Suprapubic skin (tissue), 4 donors: ENCODE data around the gene ZC3H4. TPM values are rescaled to one million over a fixed set of nuclear protein-coding genes. Genes with fewer than 3 reads are reported as not detected.

Experiments
- DNase-seq, 2 donors: peaks; one replicate each; pipeline ENCODE4 v3.0.0-alpha.2; 2019; ENCODE audit warnings: low spot score in 2 of 2
- H3K27ac ChIP-seq: fragments of 200-600 bp; sonication (generic); one replicate; pipeline ENCODE4 v1.5.1; 2019
- H3K27me3 ChIP-seq: fragments of 200-600 bp; sonication (generic); one replicate; pipeline ENCODE4 v1.5.1; 2019
- H3K36me3 ChIP-seq: fragments of 200-600 bp; sonication (generic); one replicate; pipeline ENCODE4 v1.5.1; 2019
- H3K4me1 ChIP-seq: fragments of 200-600 bp; sonication (generic); one replicate; pipeline ENCODE4 v1.5.1; 2019
- H3K4me3 ChIP-seq: fragments of 200-600 bp; sonication (generic); one replicate; pipeline ENCODE4 v1.5.1; 2019; ENCODE audit warnings: mild to moderate bottlenecking
- H3K9me3 ChIP-seq: fragments of 200-600 bp; sonication (generic); one replicate; pipeline ENCODE4 v1.5.1; 2019
- EP300 ChIP-seq: sonication (generic); formaldehyde crosslinking; IDR thresholded peaks from one replicate; pipeline ENCODE4 v1.6.1; 2017; ENCODE audit warnings: antibody characterized with exemption
- POLR2A ChIP-seq, 2 donors: fragments of 450-650 bp; IDR thresholded peaks; one replicate each; pipeline ENCODE4 v1.6.1; 2017; ENCODE audit warnings: antibody characterized with exemption in 2 of 2, mild to moderate bottlenecking in 2 of 2, moderate library complexity in 2 of 2
- POLR2AphosphoS5 ChIP-seq, 3 donors: sonication (generic); formaldehyde crosslinking; IDR thresholded peaks; one replicate each; pipeline ENCODE4 v1.6.1; 2017; ENCODE audit warnings: antibody characterized with exemption in 3 of 3
- WGBS: methylation state at CpG from one replicate; pipeline ENCODE4 v1.1.5; 2018; 5-methylcytosine and 5-hydroxymethylcytosine counted together
- total RNA-seq, 4 donors: library from RNA; depleted of rRNA; stranded (reverse); fragments of >200 nt; gene quantifications; one replicate each; pipeline ENCODE4 v1.1.0, GENCODE V29; 2016
- TF ChIP-seq, protein P1 (sequence below), 2 donors: fragments of 200-600 bp in 1 of 2; fragments of 450-650 bp in 1 of 2; sonication (generic) in 1 of 2; IDR thresholded peaks; one replicate each; pipeline ENCODE4 v1.5.1; 2016 to 2019; ENCODE audit warnings: antibody characterized with exemption in 2 of 2, mild to moderate bottlenecking in 1 of 2, moderate library complexity in 1 of 2

Gene ZC3H4
- total RNA-seq, 4 donors from 2014 or later: 24.2 to 42.8 (median 31.7) TPM

DNA sequence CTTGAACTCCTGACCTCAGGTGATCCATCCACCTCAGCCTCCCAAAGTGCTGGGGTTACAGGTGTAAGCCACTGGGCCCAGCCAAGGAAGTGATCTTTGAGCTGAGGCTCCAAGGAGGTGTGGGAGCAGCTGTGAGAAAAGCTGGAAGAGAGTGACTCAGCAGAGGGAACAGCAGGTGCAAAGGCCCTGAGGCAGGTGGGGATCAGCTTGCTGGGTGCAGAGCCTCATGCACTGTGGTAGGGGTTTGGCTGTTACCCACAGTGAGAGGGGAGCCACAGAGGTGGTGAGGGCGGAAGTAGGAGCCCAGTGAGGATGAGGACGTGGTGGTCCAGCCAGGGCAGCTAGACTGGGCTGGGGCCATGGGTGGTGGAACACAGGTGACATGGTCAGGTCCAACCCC, 87.4 kb downstream of the ZC3H4 start:
- Histone ChIP-seq H3K9me3 (no peaks in the 10 kb centered on the region), H3K27me3 (peaks cover 86% of the 10 kb centered on the region), H3K27ac (no peak overlapping the region), H3K4me3 (no peak overlapping the region), H3K36me3 (no peaks in the 10 kb centered on the region), H3K4me1 (peaks cover 14% of the 10 kb centered on the region)
- TF ChIP-seq POLR2AphosphoS5 (IDR thresholded peaks at IDR 0.05) (no peak), POLR2A (IDR thresholded peaks at IDR 0.05) (no peak), EP300 (no peak)
- TF ChIP-seq, protein P1, sequence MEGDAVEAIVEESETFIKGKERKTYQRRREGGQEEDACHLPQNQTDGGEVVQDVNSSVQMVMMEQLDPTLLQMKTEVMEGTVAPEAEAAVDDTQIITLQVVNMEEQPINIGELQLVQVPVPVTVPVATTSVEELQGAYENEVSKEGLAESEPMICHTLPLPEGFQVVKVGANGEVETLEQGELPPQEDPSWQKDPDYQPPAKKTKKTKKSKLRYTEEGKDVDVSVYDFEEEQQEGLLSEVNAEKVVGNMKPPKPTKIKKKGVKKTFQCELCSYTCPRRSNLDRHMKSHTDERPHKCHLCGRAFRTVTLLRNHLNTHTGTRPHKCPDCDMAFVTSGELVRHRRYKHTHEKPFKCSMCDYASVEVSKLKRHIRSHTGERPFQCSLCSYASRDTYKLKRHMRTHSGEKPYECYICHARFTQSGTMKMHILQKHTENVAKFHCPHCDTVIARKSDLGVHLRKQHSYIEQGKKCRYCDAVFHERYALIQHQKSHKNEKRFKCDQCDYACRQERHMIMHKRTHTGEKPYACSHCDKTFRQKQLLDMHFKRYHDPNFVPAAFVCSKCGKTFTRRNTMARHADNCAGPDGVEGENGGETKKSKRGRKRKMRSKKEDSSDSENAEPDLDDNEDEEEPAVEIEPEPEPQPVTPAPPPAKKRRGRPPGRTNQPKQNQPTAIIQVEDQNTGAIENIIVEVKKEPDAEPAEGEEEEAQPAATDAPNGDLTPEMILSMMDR (IDR thresholded peaks at IDR 0.05): no peak
- 91% methylated on average over 2 of the region's 2 CpGs for WGBS
- DNase-seq: no peak

DNA sequence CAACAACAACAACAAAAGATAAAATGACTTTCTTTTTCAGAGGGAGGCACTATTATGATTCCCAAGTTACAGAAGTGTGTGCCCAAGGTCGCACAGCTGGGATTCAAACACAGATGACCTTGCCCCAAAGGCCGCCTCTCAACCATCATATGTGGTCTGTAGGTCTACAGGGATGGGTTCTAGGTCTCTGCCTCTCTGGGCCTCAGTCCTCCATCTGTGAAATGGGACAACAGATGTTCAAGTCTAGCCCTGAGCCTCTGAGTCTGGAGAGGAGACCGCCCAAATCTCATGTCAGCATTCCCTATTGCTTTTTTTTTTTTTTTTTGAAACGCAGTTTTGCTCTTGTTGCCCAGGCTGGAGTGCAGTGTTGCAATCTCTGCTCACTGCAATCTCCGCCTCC, 89.1 kb downstream of the ZC3H4 start:
- no peak overlapping the region for H3K27ac ChIP-seq
- no peaks in the 10 kb centered on the region for H3K36me3 ChIP-seq
- no peak overlapping the region for H3K4me3 ChIP-seq
- 74% methylated on average over 5 of the region's 5 CpGs for WGBS
- peaks cover 96% of the 10 kb centered on the region for H3K27me3 ChIP-seq
- no peaks in the 10 kb centered on the region for H3K9me3 ChIP-seq
- H3K4me1 ChIP-seq: peaks cover 30% of the 10 kb centered on the region
- DNase-seq: no peak
- TF ChIP-seq, protein P1 (IDR thresholded peaks at IDR 0.05): no peak
- TF ChIP-seq POLR2AphosphoS5 (IDR thresholded peaks at IDR 0.05) (no peak), EP300 (no peak), POLR2A (IDR thresholded peaks at IDR 0.05) (no peak)

- Histone ChIP-seq H3K27ac (no peak overlapping the region), H3K36me3 (no peaks in the 10 kb centered on the region), H3K4me3 (no peak overlapping the region), H3K4me1 (peaks cover 34% of the 10 kb centered on the region), H3K27me3 (peaks cover 88% of the 10 kb centered on the region), H3K9me3 (no peaks in the 10 kb centered on the region)
- WGBS: 30% methylated on average over 7 of the region's 7 CpGs
- DNase-seq: no peak
- TF ChIP-seq POLR2A (IDR thresholded peaks at IDR 0.05) (no peak), POLR2AphosphoS5 (IDR thresholded peaks at IDR 0.05) (no peak), EP300 (no peak)
- TF ChIP-seq, protein P1 (IDR thresholded peaks at IDR 0.05): no peak
These were observed 90.2 kb downstream of the ZC3H4 start for GRCh38 chr19:47023448-47023794.

DNA sequence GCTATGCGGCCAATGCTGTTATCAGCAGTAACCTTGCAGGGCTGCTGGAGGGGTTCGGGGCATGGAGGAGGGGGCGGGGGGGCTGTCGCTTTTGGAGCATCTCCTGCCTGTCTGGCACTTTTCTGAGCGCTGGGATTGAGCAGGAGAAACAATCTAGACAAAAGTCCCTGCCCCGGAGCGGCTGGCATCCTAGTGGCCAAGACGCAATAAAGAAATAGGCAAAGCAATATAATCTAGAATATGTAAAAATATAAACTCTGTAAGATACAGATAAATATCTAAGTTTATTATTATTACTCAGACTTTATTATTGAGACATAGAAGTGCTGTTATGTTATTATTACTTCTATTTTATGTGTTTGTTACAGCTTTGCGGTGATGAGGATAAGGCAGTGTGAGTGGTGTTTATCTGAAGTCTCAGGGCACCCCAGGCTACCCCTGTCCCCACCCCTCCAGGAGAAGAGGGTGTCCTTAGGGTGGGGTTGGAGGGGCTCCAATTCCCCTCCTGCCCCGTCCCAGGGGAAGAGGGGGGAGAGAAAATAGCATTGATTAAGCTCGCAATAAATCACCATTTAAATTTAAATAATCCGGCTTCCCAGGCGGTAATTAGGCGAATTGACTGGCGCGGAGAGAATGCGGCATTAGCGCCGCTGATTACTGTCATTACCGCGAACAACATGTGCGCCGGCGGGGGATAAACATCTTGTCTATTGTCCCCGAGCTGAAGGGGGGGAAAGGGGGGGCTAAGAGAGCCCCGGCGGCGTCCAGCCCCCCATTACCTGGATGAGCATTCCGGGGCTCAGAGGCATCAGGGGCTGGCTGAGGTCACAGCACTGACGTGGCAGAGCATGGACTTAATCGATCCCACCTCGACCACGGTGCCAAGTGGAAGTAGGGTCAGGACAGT, 90.8 kb downstream of the ZC3H4 start:
- H3K9me3 ChIP-seq: no peaks in the 10 kb centered on the region
- no peak for TF ChIP-seq POLR2A (IDR thresholded peaks at IDR 0.05)
- TF ChIP-seq EP300: no peak
- TF ChIP-seq POLR2AphosphoS5 (IDR thresholded peaks at IDR 0.05): no peak
- H3K4me3 ChIP-seq: no peak overlapping the region
- no peak for DNase-seq
- peaks cover 81% of the 10 kb centered on the region for H3K27me3 ChIP-seq
- H3K4me1 ChIP-seq: peaks cover 34% of the 10 kb centered on the region
- no peaks in the 10 kb centered on the region for H3K36me3 ChIP-seq
- 5% methylated on average over 32 of the region's 33 CpGs for WGBS
- H3K27ac ChIP-seq: no peak overlapping the region

GRCh38 chr19:47022140-47022536, 91.4 kb downstream of the ZC3H4 start:
- 40% methylated on average over 10 of the region's 14 CpGs for WGBS
- peaks cover 78% of the 10 kb centered on the region for H3K27me3 ChIP-seq
- DNase-seq: no peak

More at GRCh38 chr19:47022140-47022536, 91.4 kb downstream of the ZC3H4 start:
- no peak overlapping the region for H3K4me3 ChIP-seq
- peaks cover 34% of the 10 kb centered on the region for H3K4me1 ChIP-seq
- H3K36me3 ChIP-seq: no peaks in the 10 kb centered on the region
- H3K27ac ChIP-seq: no peak overlapping the region
- no peak for TF ChIP-seq POLR2A (IDR thresholded peaks at IDR 0.05)
- TF ChIP-seq, protein P1 (IDR thresholded peaks at IDR 0.05): no peak
- H3K9me3 ChIP-seq: no peaks in the 10 kb centered on the region
